ENCODE measurements around the gene RIN2.

RIN2 gene

DNA sequence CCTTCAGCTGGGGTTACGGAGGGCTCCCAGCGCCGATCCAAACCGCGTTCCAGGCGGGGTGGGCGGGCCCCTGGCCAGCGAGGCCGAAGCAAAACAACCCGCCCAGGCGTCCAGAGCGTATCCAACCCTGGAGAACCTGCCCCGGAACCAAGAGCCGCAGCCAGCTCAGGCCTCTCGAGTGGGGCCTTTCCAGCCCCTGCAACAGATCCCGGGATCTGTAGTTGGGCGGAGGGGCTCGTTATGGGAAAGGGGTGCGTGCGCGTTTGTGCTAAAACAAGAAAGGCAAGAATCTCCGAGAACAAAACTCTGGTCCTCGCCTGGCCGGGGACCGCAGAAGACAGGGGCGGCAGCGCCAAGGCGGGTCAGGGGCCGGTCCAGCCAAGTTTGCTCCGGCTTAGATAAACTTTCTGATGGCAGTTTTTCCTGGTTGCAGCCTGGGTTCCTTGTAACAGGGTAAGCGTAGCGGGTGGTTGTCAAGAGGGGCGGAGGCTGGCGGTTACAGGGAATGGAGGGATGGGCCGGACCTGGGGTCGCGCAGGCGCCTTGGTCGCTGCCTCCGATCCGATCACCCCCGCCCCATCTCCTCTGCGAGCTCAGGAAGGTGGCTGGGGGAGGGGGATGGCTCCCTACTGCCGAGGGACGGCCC lies 448 bp upstream of the RIN2 start:
- DNase-seq (ENCODE audit: low spot score): peak; percentile 62
- no peak for TF ChIP-seq CTCF (IDR thresholded peaks at IDR 0.05; ENCODE audit: borderline replicate concordance, control extremely low read depth, extremely low read depth, insufficient read depth, missing control alignments)
- in situ Hi-C loops (cut with MboI; ENCODE audit: low sequenced_read_pairs, unreplicated experiment): no loop called here

DNA sequence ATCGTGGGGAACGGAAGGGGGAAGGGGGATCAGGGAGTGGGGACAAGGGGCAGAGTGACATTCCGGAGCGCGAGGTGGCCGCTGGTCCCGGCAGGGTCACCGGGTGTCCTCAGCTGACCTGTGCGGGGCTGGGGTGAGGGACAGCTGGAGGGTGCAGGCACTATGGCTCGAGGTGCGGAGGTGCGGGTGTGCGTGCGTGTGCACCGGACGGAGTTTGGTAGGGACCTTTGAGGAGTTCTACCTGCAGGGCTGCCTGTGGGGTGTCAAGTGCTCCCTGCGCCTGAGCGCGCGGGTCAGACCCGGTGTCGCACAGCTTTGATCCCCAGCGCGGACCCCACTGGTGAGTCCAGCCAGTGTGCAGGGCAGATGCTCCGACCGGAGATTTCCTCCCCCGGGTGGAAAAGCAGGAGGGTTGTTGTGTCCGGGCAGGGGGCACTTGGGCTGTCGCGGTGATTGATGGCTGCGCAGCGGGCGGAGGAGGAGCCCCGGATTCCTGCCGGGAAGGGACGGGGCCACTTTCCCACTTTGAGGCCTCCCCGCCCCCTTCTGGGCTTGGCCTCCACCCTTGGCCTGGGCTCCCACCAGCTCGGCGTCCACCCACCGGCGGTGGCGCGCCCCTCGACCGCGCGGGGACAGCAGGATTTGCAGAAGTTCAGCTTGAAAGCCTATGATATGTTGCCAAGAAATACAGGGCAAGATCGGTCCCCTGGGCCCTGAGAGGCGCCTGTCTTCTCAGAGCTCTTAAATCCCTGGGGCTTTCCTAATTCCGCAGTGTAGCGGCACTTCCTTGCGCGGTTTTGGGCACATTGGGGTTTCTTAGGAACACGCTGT lies 658 bp downstream of the RIN2 start:
- DNase-seq (ENCODE audit: low spot score): peak; percentile 46
- TF ChIP-seq CTCF (IDR thresholded peaks at IDR 0.05; ENCODE audit: borderline replicate concordance, control extremely low read depth, extremely low read depth, insufficient read depth, missing control alignments): no peak
- in situ Hi-C loops (cut with MboI; ENCODE audit: low sequenced_read_pairs, unreplicated experiment): no loop called here

DNA sequence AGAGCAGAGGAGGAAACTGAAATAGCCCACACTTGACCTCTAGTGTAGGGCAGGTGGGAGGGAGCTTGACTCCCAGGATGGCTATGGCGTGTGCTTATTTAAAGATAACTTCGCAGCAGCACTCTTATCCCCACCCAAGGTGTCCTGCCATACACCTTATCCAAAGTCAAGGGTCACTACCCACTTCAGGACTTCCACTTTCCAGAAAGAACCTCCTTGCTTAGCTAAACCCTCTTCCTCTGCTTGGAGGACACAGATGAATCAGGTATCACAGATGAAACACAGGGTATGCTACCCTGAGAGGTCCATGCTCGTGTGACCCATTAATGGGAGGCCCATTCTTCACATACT lies 2.3 kb downstream of the RIN2 start:
- in situ Hi-C loops (cut with MboI; ENCODE audit: low sequenced_read_pairs, unreplicated experiment): no loop called here
- DNase-seq (ENCODE audit: low spot score): no peak
- TF ChIP-seq CTCF (IDR thresholded peaks at IDR 0.05; ENCODE audit: borderline replicate concordance, control extremely low read depth, extremely low read depth, insufficient read depth, missing control alignments): no peak

DNA sequence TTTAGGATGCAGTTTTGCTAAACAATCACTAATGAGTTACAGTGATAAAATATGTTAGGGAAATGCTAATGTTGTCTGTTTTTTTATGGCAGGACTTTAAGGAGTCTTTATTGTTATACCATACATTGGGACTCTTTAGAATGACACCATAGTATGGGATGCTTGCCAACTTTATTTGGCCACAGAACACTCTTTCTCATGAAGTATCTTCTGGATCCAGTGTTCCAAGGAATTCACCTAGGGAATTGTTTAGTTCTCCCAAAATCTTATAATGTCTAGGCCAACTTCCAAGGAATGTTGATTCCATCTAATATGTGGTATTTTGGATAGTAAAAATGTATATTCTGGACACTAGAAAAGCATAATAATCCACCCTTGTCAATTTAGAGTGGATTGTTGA lies 3.3 kb downstream of the RIN2 start:
- in situ Hi-C loops (cut with MboI; ENCODE audit: low sequenced_read_pairs, unreplicated experiment): no loop called here
- DNase-seq (ENCODE audit: low spot score): no peak
- no peak for TF ChIP-seq CTCF (IDR thresholded peaks at IDR 0.05; ENCODE audit: borderline replicate concordance, control extremely low read depth, extremely low read depth, insufficient read depth, missing control alignments)

GRCh38 chr20:19761841-19762240 lies 3.8 kb downstream of the RIN2 start:
- TF ChIP-seq CTCF (IDR thresholded peaks at IDR 0.05; ENCODE audit: borderline replicate concordance, control extremely low read depth, extremely low read depth, insufficient read depth, missing control alignments): no peak
- DNase-seq (ENCODE audit: low spot score): no peak
- in situ Hi-C loops (cut with MboI; ENCODE audit: low sequenced_read_pairs, unreplicated experiment): no loop called here

GRCh38 chr20:19764207-19764606 lies 6.1 kb downstream of the RIN2 start:
- TF ChIP-seq CTCF (IDR thresholded peaks at IDR 0.05; ENCODE audit: borderline replicate concordance, control extremely low read depth, extremely low read depth, insufficient read depth, missing control alignments): no peak
- in situ Hi-C loops (cut with MboI; ENCODE audit: low sequenced_read_pairs, unreplicated experiment): no loop called here
- DNase-seq (ENCODE audit: low spot score): no peak

Data from GM13976 (cell line).